GM19351 (cell line): ENCODE data around the gene KAT7.

ENCODE experiments used
- ATAC-seq: cut with Tn5 transposase; IDR thresholded peaks from one replicate; pipeline ENCODE4 v1.9.1; 2021; ENCODE audit warnings: mild to moderate bottlenecking, moderate library complexity; ENCODE audit not compliant: unreplicated experiment

The KAT7 gene

DNA sequence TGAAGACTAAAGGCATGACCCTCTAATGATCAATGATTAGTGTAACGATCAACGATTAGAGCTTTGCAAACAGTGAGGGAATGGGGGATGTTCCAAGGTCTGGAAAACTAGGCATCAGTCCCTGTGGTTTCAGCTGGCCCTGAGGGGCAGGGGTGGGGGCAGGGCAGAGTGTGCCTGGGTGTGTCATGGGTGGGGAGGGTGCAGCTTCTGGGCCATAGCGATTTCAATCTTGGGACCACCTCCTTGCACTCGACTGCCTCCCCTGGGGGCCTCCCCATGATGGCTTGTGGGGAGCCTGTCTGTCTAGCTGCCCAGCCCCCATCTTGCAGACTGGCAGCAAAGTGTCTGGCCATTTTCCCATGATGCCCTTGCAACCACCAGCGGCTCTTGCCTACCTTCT lies 51.0 kb downstream of the KAT7 start:
- no peak for ATAC-seq

DNA sequence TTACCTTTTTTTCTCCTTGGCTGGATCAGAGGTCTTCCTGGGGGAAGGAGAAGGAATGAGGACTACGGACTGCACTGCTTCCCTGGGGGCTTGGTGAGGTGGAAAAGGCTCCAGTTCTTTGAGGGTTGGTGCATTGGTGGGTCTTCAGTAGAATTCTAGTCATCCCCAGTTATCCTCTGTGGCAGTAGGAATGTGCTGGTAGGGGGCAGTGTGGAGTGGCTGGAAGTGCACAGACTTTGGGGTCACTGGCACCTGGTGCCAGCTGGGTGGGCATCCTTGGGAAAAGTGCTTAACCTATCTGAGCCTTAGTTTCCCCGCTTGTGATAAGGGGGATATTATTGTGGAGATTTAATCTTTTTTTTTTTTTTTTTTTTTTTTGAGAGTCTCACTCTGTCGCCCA lies 53.1 kb downstream of the KAT7 start:
- ATAC-seq: no peak

DNA sequence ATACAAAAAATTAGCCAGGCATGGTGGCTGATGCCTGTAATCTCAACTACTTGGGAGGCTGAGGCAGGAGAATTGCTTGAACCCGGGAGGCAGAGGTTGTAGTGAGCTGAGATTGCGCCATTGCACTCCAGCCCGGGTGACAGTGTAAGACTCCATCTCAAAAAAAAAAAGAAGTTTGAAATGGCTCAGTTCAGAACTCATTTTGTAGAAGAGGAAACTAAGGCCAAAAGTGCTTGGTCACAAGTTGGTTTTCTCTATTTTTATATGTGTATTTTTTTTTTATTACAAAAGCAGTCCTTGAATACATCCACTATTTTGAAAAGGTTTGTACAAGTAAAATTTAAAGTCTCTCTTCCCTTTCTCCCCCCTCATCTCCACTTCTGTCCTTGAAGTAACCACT lies 53.9 kb downstream of the KAT7 start:
- no peak for ATAC-seq

DNA sequence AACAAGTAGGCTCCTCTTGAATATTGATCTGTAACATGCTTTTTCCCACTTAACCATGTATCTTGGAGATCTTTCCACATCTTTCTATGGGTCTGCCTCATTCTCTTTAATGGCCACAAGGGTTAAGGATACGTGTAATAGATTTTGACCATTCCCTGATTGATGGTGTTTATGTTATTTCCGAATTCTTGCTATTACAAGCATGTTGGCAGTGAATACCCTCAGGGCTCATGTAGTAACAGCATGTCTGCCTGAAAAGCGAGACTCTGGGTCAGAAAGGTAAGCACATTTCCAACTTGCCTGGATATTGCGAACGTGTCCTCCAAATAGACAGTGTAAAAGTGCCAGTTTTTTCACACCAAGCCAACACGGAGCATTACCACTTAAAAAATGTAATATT lies 54.4 kb downstream of the KAT7 start:
- no peak for ATAC-seq

DNA sequence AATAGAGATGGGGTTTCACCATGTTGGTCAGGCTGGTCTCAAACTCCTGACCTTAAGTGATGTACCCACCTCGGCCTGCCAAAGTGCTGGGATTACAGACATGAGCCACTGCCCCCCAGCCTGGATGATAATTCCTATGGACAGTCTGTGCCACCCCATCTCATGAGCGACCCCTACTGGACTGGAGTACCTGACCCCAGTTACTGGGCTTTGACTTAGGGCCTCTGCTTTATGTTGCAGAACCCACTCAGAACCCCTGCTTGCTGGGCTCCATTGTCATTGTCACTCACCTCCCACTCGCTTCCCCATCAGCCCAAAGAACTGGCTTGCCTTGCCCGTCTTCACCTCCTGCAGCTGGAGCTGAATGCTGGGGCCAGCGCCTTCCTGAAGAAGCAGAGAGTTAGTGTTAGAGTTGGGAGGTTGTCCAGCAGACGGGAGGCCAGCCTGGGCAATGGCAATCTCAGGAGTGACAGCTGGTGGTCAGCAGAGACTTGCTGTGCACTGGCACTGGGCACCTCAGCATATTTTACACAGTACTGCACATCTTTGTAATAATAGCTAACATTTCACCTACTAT lies 55.4 kb downstream of the KAT7 start:
- ATAC-seq: no peak

DNA sequence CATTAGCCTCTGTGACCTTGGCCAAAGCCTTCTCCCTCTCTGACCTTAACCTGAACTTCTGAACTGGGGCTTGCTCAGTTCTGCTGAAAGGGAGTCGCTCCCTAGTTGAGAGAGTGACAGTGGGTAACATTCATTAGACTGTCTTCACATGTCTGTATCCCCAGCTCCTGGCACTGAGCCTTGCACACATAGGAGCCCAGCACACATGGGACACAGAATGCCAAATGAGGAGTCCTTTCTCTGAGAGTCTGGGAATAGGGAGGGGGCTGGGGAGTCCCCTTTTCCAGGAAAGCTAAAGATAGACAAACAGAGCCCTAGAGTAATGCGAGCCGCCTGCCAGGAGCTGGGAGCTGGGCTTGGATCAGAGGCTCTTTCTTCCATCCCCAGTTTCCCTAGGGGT lies 56.8 kb downstream of the KAT7 start:
- ATAC-seq: no peak

DNA sequence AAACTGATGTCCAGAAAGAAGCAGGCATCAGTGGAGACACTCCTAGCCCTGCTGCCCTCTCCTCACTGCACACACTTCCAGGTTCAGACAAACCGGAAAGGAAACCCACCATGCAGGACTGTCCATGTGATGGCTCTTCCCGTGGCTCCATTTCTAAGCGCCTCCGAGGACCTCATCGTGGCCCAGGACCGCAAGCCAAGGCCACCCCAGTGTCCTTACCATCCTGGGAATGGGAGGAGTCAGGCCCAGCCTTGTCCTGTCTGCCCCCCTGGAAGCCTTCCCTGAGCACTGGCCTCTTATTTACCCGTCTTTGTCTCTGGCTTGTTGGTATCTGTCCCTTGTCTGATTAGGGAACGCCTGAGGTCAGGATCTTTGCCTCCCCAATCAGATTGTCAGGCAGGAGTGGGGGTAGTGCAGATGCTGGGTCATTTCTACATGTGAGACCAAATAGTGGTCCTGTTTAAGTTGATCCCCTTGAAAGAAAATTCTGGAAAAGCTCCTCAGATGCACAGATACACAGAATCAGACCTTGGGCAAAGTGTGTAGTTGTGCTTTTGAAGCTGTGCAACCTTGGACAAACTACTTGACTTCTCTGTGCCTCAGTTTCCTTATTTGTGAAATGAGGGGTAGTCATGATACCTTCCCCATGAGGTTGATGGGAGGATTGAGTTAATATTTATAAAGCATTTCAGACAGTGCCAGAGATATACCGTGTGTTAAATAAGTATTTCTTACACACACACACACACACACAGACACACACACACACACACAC lies 58.6 kb downstream of the KAT7 start:
- ATAC-seq: no peak

DNA sequence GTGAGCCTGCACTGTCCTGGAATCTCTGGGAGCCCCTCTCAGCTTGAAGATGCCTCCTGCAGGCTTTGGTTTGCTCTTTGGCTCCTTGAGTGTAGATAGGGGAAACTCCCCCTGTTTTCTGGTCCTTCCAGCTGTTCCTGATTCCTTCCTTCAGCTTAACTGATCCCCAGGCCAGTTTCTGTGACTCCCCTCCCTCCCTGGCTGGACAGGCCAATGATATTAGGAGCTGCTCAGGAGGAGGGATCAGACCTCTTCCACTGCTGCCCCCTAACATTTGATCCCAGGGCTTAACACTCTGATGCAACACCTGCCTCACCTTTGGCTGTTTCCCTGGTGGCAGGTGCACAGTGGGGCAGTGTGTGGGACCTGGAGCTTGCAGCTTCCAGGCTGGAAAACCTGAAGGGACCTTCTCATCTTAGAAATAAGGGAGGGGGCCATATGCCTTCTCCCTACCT lies 59.6 kb downstream of the KAT7 start, which contains the start of gene TAC4:
TSS of gene TAC4 (minus strand) at position 51 of the 455 bp plus-strand sequence. CDS start 52 bp downstream, outside the sequence.
- no peak for ATAC-seq

DNA sequence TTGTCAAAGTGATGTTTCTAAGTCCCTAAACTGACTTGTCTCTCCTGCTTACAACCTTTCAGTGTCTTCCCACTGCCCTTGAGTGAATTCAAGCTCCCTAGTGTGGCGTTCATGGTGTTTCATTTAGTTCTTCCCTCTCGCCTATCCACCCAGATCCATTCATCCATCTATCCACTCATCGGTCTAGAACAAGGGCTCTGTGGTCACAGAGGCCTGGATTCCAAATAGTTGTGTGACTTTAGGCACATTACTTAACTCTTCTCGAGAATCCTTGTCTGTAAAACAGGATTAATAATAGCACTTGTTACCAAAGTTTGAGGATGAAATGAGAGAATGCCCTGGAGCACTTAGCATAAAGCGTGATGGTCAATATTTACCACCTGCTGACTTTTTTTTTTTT lies 60.3 kb downstream of the KAT7 start:
- ATAC-seq: no peak

DNA sequence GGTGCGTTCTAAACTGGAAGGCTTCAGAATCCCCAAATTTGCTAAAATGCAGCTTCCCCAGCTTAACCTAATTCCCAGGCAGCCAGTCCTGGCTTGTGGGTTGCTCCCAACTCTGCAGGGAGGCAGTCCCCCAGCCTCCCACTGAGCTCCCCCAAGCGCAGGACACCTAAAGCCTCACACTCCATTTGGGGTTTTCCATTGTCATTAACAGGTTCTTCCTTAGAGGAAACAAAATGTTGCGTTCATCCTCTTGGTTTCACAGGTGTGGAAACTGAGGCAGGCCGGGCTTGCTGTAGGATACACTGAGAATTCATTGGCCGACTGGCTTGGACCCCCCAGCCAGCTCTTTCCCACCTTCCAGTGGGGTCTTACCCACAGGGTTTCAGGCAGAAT lies 61.7 kb downstream of the KAT7 start:
- no peak for ATAC-seq

DNA sequence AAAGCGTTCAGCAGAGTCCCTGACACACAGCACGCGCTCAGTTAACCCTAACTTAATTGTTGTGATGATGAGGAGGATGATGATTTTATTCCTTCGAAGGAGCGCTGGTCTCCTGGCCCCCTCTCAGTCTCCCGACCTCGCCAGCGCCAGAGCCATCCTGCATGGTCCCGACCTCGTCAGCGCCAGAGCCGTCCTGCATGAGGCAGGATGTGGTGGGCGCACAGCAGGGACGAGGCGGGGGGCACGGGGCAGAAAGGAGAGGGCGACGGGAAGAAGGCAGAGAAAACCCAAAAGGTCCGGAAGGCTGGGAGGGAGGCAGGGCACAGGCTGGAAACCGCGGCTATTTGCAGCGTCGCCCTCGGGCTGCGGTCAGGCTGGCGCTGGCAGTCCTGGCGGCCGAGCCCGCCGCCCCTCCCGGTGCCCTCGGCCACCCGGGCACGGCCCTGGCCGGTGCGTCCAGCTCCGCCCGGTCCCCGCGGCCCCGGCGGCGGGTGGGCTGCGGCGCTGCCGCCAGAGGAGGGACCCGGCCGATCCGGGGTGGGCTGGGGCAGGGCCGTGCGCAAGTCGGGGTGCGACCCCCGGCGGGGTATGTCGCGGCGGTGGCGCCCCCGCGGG lies 62.4 kb downstream of the KAT7 start:
- no peak for ATAC-seq

DNA sequence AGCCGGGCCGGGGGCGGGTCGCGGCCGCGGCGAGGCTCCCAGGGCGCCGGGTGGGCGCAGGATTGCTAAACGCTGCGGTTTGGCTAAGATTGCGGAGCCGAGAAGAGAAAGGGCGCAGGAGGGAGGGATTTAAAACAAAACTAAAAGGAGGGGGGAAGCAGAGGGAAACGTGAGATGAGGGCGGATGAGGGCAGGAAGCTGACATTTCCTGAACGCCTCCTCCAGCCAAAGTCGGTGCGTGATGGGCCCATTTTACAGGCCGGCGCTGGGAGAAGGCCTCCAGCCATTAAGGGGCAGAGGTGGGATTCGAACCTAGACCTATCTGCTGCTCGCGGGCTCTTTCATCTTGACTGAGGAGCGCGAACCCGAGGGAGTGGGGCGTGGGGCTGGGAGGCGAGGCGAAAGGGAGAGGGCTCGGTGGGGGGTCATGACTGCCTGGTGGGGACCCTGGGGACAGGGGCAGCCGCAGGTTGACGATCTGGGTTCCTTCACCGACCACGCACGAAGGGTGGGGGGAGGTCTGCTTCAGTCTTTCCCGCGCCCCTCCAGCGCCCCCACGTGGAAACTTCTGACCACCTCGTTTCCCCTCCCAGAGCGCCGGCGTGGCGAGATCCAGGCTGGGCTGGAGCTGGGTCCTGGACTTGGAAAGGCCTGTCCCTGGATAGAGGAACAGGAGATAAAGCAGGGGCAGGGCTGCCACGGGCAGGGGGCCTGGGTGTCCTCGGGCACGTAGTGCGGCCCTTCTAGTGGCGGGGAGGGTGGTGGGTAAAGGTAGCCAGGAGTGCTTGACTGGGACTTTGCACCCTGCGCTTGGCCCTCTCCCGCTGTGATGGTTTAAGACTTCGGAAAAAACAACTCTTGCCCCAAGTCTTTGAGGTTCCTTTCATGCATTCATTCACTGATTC lies 63.2 kb downstream of the KAT7 start:
- ATAC-seq: no peak

DNA sequence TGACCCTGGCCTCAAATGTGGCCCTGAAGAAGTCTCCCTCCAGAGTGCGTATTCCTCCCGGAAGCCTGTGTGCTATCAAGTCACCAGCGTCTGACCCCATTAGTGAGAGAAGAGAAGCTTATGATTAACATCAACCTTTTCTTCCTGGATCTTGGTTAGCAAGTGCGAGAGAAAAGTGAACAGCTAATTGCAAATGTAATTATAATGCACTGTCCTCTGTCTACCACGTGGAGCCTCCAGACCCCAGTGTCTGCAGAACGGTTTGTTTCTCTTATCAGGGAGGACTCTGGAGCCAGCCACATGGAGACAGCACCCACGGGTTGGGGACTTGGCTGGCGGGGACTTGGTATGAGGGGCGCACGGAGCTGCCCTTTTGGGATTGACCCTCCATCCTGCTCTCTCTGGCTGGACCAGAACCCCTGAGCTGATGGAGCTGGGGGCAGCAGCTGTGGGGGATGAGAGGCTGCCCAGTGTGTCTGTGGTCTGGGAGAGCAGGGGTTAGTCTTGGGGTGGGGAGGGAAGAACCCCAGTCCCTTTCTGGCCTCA lies 65.1 kb downstream of the KAT7 start:
- no peak for ATAC-seq

DNA sequence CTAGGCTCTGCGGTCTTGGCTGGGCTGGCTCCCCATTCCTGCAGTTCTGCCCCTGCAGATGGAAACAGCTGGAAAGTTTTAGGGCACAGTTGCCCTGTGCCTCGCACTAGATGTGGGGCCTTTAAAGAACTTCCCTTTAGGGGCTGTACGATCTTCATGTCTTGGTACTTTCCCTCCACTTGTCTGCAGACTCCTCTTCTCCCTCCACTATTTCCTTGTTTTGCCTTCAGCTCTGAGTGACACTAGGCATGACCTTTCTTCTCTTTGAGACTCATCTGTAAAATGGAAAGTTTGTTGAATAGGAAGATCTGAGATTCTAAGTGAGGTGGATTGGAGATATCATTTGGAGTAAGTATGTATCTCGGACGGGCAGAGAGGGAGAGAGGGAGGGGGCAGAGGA lies 65.6 kb downstream of the KAT7 start:
- ATAC-seq: no peak

DNA sequence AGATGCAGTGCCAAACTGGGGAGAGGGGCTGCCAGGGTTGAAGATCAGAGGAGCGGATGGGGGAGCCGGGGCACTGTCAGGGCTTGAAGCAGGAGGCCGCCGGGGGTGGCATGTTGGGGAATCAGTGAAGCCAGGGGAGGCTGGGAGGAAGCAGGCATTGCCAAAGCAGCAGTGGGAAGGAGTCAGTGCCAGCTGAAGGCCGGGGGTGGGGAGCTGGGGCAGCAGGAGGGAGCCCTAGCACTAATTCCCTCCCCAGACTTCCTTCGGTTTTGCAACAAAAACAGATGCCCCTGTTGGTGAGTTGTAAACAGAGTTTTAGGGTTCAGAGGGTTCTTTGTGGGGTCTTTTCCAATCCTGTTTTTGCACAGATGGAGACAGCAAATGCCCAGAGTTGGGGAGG lies 70.3 kb downstream of the KAT7 start:
- no peak for ATAC-seq

DNA sequence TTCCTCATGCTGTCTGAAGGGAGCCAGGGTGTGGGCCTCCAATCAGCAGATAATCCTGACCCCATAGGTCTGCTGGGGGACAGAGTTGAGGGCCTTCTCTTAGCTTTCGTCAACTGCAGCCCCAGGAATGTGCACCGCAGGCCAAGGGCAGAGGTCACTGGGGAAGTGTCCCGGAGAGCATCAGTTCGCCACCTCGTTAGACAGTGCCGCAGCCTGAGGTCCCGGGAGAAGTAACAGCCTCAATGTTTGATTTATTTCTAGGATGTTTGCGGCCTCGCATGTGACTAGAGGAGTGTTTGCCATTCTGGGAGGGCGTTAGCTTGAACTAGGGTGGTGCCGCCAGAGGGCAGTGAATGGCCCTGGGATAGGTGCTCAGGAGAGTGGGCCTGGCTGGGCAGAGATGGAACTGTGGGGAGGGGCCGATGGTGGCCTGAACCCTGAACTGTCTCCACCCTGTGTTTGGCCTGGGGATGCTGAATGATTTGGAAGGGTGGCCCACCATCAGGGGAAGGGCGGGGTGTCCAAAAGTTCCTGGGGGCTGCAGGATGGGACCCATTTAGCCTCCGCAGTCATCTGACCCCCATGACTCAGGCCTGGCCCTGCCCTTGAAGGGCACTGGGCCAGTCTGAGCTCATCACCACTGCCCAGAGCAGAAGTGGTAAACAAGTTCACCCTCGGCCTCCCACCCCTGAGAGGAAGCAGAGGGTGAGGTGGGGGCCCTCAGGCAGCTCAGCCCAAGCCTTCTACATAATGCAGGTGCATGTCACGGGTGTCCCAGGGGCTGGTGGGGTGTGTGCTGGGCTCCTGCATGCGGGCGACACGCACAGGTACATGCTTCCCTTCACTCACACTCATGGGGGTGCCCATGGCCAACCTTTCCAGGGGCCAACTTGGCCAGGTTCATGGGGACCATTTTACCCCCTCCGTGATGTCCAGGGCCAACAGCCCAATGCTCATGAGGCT lies 71.8 kb downstream of the KAT7 start:
- ATAC-seq: no peak

DNA sequence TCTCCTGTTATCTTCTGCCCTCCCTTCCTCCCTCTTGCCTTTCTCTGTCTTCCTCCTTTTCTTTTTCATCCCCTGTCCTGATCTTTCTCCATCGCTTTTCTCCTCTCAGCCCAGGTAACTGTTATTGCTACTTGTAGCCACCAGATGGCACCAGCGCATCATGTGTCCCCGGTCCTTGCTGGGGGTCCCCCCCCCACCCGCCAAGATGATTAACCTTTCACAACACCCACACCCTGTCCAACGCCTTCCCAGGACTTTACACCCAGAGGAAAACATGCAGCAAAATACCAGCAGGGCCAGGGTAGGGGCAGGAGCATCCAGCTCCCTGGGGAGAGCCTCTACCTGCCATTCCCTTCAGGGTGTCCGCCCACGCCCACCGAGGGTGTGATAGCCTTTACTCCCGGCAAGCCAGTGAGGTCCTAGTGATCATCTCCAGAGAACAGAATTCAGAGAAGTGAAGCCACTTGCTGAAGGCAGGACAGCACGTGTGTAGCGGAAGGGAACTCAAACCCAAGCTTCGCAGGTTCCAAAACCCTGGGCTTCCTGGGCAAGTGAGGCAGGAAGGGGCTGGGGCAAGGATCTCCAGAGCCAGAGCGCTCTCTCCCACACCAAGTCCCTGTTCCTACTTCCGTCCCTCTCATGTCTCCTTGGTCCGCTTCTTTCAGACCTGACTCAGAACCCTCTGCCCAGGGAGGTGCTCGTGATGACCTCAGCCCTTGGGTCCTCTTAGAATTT lies 72.8 kb downstream of the KAT7 start:
- ATAC-seq: no peak

DNA sequence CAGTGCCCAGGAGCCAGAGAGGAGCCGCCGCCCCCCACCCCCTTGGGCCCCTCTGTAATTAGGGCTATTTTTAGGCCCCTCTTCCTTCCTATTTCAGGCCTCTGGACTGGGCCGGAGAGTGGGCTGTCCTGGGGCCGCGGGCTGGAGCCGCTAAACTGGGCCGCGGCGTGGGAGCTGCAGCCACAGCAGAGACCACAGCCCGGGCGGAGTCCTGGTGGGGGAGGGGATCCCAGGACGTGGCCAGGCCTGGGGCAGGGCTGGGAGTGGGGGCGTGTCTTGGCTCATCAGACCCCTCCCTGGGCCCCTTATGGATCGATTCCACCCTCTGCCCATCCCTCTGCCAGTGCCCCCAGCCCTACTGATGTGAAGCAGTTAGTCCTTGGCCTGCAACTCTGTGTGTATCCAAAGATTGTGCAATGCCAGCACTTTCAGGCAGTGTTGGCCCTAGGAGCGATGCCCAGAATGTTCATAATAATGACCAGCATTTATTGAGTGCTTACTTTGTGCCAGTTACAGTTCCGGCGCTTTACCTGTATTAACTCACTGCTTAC lies 74.4 kb downstream of the KAT7 start:
- ATAC-seq: no peak

DNA sequence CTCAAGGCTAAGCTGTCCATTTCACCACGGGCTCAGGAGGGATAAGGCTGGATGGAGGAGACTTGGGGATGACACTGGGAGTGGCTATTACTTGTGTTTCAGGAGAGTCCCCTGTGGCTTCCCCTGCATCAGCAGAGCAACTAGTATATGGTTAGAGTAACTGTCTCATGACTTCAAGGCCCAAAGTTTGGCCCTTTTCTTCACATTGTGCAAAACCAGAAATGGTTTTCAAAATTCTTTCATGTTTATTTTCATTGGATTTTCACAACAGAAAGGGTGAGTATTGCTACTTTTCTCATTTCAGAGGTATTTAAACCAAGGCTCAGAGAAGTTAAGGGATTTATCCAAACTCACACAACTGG lies 77.5 kb downstream of the KAT7 start:
- ATAC-seq: no peak
